ENCODE results near the gene CYP2S1.

DNA sequence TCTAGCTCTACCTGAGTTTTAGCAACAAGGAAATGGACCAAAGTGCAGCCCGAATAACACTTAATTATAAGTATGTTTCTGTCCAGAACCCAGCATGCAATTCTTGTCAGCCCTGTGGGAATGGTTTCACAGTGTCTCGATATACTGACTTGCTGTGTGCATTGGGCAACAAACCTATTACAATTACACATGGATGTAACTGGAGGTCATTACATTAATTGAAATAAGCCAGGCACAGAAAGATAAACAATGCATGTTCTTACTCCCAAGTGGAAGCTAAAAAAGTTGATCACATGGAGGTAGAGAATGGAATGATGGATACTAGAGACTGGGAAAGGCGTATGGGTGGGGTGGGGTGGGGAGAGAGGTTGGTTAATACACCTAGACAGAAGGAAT is 5.1 kb upstream of the CYP2S1 start:
- no peak for TF ChIP-seq EZH2 (IDR thresholded peaks at IDR 0.05; ENCODE audit: borderline replicate concordance, low read depth, low read length, poor library complexity, severe bottlenecking)
- TF ChIP-seq, protein P1, sequence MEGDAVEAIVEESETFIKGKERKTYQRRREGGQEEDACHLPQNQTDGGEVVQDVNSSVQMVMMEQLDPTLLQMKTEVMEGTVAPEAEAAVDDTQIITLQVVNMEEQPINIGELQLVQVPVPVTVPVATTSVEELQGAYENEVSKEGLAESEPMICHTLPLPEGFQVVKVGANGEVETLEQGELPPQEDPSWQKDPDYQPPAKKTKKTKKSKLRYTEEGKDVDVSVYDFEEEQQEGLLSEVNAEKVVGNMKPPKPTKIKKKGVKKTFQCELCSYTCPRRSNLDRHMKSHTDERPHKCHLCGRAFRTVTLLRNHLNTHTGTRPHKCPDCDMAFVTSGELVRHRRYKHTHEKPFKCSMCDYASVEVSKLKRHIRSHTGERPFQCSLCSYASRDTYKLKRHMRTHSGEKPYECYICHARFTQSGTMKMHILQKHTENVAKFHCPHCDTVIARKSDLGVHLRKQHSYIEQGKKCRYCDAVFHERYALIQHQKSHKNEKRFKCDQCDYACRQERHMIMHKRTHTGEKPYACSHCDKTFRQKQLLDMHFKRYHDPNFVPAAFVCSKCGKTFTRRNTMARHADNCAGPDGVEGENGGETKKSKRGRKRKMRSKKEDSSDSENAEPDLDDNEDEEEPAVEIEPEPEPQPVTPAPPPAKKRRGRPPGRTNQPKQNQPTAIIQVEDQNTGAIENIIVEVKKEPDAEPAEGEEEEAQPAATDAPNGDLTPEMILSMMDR (conservative IDR thresholded peaks at IDR 0.05; ENCODE audit: low read depth, low read length): no peak

Data from A673 (cell line).